A673 (cell line): ENCODE results near the gene EIF3K. TPM values are rescaled to one million over a fixed set of nuclear protein-coding genes. Genes with fewer than 3 reads are reported as not detected.

Source experiments
- BruUV-seq: library from RNA; stranded (reverse); fragments of 400-500 nt; replicated peaks from 2 replicates; lab custom pipeline; 2021; lab: Mats Ljungman, UMichigan
- CTCF ChIA-PET: fragments of 300-600 bp; sonication (Branson Sonifier 250); formaldehyde crosslinking; loops from one replicate; lab custom pipeline; 2022; ENCODE audit warnings: antibody characterized with exemption; lab: Charles Lee
- POLR2A ChIA-PET: fragments of 300-600 bp; sonication (Branson Sonifier 250); formaldehyde crosslinking; loops from one replicate; lab custom pipeline; 2022; ENCODE audit warnings: antibody characterized with exemption; ENCODE audit not compliant: low non-redundant PET; lab: Charles Lee
- DNase-seq: peaks from one replicate; pipeline ENCODE4 v3.0.0-alpha.2; 2015; ENCODE audit warnings: low spot score
- H3K27ac ChIP-seq: fragments of 200-600 bp; sonication (generic); 2 replicates; pipeline ENCODE4 v1.5.1; 2016; ENCODE audit warnings: mixed run types, low read depth, mild to moderate bottlenecking, mixed read lengths, antibody characterized with exemption, low read length; ENCODE audit not compliant: poor library complexity, severe bottlenecking
- H3K27me3 ChIP-seq: fragments of 200-600 bp; sonication (generic); replicated peaks from 2 replicates; pipeline ENCODE4 v1.6.1; 2017; ENCODE audit warnings: mixed run types, low read depth, mild to moderate bottlenecking, mixed read lengths, antibody characterized with exemption, low read length; ENCODE audit not compliant: insufficient read depth, poor library complexity
- H3K36me3 ChIP-seq: fragments of 200-600 bp; sonication (generic); 2 replicates; pipeline ENCODE4 v1.6.1; 2016; ENCODE audit warnings: mixed run types, mild to moderate bottlenecking, mixed read lengths, antibody characterized with exemption, low read length; ENCODE audit not compliant: insufficient read depth, poor library complexity, severe bottlenecking
- H3K4me1 ChIP-seq: fragments of 200-600 bp; sonication (generic); 2 replicates; pipeline ENCODE4 v1.6.1; 2017; ENCODE audit warnings: mixed run types, mild to moderate bottlenecking, mixed read lengths, antibody characterized with exemption, low read length; ENCODE audit not compliant: insufficient read depth, poor library complexity, severe bottlenecking
- H3K4me3 ChIP-seq: fragments of 200-600 bp; sonication (generic); 2 replicates; pipeline ENCODE4 v1.5.1; 2016; ENCODE audit warnings: low read depth, mixed run types, mild to moderate bottlenecking, mixed read lengths, low read length; ENCODE audit not compliant: poor library complexity, severe bottlenecking
- H3K9me3 ChIP-seq: fragments of 200-600 bp; sonication (generic); 2 replicates; pipeline ENCODE4 v1.6.1; 2016; ENCODE audit warnings: mixed run types, low read depth, mild to moderate bottlenecking, mixed read lengths, antibody characterized with exemption, low read length; ENCODE audit not compliant: poor library complexity, severe bottlenecking
- EZH2 ChIP-seq: fragments of 200-600 bp; sonication (generic); IDR thresholded peaks from 2 replicates; pipeline ENCODE4 v1.6.1; 2017; ENCODE audit warnings: borderline replicate concordance, low read depth, mild to moderate bottlenecking, mixed read lengths, antibody characterized with exemption, low read length; ENCODE audit not compliant: poor library complexity, severe bottlenecking
- intact Hi-C: fragments of 100-400 bp; cut with micrococcal nuclease; formaldehyde crosslinking; loops from one replicate; pipeline ENCODE4 v1.10.0; 2022; ENCODE audit not compliant: unreplicated experiment
- total RNA-seq: library from RNA; stranded (reverse); gene quantifications from 2 replicates; pipeline ENCODE4 v1.2.3, GENCODE V29; 2021
- TF ChIP-seq, protein P1 (sequence below): fragments of 300-800, 200-600 bp; sonication (generic); conservative IDR thresholded peaks from 2 replicates; pipeline ENCODE4 v1.5.1; 2017; ENCODE audit warnings: low read depth, mild to moderate bottlenecking, antibody characterized with exemption, low read length, moderate library complexity, mixed read lengths

EIF3K gene
- total RNA-seq, 1 experiment from 2014 or later = 316 TPM

DNA sequence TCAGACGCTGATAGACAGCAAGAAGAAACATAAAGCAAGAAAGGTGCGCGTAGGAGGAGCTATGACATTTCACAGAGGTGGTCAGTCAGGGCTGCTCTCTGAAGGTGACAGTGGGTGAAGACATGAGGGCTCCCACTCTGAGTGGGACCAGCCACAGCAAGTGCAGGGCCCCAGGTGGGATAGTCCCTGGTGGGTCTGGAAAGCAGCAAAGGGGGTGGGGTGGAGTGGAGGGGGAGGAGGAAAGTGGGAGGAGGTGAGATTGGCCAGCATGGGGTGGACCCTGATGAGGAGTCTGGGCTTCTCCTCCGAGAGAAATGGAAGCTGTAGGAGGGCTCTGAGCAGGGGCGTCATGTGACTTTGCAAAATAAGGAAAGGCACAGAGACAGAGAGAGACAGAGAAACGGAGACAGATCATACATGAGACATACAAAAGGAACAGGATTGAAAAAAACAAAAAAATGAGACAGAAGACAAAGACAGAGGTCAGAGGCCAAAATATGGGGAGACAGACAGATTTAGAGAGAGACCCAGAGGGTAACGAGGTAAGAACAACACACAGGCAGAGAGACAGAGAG lies 3.9 kb upstream of the EIF3K start:
- no peak for DNase-seq
- peaks cover 7% of the 10 kb centered on the region for H3K4me1 ChIP-seq
- intact Hi-C loops = no loop called here
- no peaks in the 10 kb centered on the region for H3K9me3 ChIP-seq
- no peak overlapping the region for H3K27ac ChIP-seq
- no peak overlapping the region for H3K4me3 ChIP-seq
- H3K36me3 ChIP-seq = no peaks in the 10 kb centered on the region
- H3K27me3 ChIP-seq = no peaks in the 10 kb centered on the region
- TF ChIP-seq, protein P1, sequence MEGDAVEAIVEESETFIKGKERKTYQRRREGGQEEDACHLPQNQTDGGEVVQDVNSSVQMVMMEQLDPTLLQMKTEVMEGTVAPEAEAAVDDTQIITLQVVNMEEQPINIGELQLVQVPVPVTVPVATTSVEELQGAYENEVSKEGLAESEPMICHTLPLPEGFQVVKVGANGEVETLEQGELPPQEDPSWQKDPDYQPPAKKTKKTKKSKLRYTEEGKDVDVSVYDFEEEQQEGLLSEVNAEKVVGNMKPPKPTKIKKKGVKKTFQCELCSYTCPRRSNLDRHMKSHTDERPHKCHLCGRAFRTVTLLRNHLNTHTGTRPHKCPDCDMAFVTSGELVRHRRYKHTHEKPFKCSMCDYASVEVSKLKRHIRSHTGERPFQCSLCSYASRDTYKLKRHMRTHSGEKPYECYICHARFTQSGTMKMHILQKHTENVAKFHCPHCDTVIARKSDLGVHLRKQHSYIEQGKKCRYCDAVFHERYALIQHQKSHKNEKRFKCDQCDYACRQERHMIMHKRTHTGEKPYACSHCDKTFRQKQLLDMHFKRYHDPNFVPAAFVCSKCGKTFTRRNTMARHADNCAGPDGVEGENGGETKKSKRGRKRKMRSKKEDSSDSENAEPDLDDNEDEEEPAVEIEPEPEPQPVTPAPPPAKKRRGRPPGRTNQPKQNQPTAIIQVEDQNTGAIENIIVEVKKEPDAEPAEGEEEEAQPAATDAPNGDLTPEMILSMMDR = no peak
- TF ChIP-seq EZH2 = no peak
- BruUV-seq = no TSS peak
- POLR2A ChIA-PET = no interaction called here
- CTCF ChIA-PET = no interaction called here

DNA sequence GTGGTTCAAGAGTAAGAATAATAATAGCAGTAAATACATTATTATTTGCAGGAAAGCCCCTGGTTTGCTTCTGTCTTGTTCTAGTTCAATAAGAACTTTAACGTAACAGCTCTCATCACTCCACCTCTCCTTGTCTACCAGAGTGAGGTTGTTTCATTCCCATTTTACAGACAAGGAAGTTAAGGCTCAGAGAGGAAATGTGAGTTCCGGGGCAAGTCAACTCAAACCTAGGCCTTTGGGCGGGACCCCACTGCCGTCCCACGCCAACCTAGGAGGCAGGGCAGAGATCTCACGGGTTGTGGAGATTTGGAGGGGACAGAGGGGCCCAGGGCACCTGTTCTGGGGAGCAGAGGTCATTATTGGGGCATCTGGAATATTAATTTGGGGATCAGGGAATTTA lies 2.7 kb upstream of the EIF3K start:
- TF ChIP-seq EZH2 = no peak
- TF ChIP-seq, protein P1 = no peak
- no peak overlapping the region for H3K27ac ChIP-seq
- no peak overlapping the region for H3K4me3 ChIP-seq
- CTCF ChIA-PET = interaction anchor here (0.7 kb wide), 1 partner anchor 18 kb away, joined by 3 read pairs; no protein-coding TSS in a partner anchor
- no peak for DNase-seq
- H3K4me1 ChIP-seq = peaks cover 7% of the 10 kb centered on the region
- no TSS peak for BruUV-seq
- peaks cover 11% of the 10 kb centered on the region for H3K36me3 ChIP-seq
- no peaks in the 10 kb centered on the region for H3K27me3 ChIP-seq
- intact Hi-C loops = no loop called here
- no peaks in the 10 kb centered on the region for H3K9me3 ChIP-seq
- POLR2A ChIA-PET = no interaction called here

DNA sequence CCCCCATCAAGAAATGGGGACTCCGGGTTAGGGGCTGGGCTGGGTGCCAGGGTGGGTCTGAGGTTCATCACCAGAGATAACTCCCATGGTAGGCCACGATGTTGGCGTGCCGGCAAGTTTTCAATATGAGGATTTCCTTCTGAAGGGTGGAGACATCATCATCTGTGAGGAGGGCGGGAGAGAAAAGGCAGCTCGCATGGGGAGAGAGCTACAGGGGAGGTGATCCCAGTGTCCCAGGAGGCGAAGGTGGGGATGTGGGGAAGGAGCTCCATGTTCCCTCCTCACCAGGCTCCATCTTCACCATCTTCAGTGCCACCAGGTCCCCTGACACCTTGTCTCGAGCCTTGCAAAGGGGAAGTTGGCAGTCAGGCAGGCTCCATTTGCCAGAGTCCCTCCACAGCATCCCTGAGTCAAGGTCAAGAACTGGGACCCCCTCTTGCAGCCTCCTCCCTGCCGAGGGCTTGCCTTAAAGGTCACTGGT lies 1.7 kb upstream of the EIF3K start:
- Histone ChIP-seq H3K27me3 (no peaks in the 10 kb centered on the region), H3K4me1 (peaks cover 7% of the 10 kb centered on the region), H3K27ac (no peak overlapping the region), H3K4me3 (no peak overlapping the region), H3K36me3 (peaks cover 22% of the 10 kb centered on the region), H3K9me3 (no peaks in the 10 kb centered on the region)
- intact Hi-C loops = no loop called here
- no peak for DNase-seq
- BruUV-seq = no TSS peak
- ChIA-PET CTCF (no interaction called here), POLR2A (no interaction called here)
- TF ChIP-seq EZH2 = no peak
- TF ChIP-seq, protein P1 = no peak
